Measurements from ENCODE around the gene SAP30L.

The SAP30L gene

GRCh38 chr5:154442801-154443200, 3.0 kb upstream of the SAP30L start:
- H3K36me3 Mint-ChIP-seq: peaks cover 20% of the 10 kb centered on the region
- no peaks in the 10 kb centered on the region for H3K27me3 Mint-ChIP-seq
- H3K27ac Mint-ChIP-seq: no peak overlapping the region
- H3K4me3 Mint-ChIP-seq: no peak overlapping the region
- H3K4me1 Mint-ChIP-seq: peaks cover 37% of the 10 kb centered on the region
- no peaks in the 10 kb centered on the region for H3K9me3 Mint-ChIP-seq

- H3K27ac Mint-ChIP-seq: peak overlapping the region; percentile 98
- peak overlapping the region; percentile 100 for H3K4me3 Mint-ChIP-seq
- H3K4me1 Mint-ChIP-seq: peaks cover 53% of the 10 kb centered on the region
- no peaks in the 10 kb centered on the region for H3K27me3 Mint-ChIP-seq
- H3K9me3 Mint-ChIP-seq: no peaks in the 10 kb centered on the region
- peaks cover 17% of the 10 kb centered on the region for H3K36me3 Mint-ChIP-seq
Observed at GRCh38 chr5:154444556-154445421, 1.0 kb upstream of the SAP30L start.

DNA sequence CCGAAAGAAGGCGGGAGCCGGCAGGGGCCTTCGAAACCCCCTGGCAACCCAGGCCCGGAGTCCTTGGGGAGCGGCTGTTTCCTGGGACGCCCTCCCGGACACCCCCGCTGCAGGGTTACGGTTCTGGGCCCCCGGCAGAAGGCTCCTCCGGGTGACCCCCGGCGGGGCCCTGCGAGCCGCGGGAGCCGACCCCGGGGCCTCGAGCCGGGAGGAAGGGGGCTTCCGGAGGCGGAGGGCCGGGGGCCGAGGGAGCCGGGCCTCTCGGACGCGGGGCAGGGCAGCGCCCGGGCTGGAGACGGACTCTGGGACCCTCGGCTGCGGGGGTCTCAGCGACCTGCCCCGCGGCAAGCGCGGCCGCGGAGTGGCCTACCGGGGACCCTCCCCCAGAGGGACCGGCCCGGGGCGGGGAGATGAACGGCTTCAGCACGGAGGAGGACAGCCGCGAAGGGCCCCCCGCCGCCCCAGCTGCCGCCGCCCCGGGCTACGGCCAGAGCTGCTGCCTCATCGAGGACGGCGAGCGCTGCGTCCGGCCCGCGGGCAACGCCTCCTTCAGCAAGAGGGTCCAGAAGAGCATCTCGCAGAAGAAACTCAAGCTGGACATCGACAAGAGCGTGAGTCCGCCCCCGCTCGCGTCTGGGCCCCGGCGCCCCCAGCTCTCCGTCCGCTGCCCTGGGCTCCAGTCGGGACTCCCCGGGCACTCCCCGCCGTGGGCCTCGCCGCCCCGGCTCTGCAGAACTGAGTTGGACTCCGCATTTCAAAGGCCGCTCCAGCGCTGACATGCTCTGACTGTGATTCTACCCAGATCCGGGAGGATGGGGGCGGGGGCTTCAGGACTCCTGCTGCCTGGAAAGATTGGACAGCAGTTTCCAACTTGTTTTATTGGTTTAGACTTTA, 645 bp downstream of the SAP30L start:
- peaks cover 14% of the 10 kb centered on the region for H3K36me3 Mint-ChIP-seq
- H3K4me1 Mint-ChIP-seq: peaks cover 64% of the 10 kb centered on the region
- no peaks in the 10 kb centered on the region for H3K9me3 Mint-ChIP-seq
- H3K27me3 Mint-ChIP-seq: no peaks in the 10 kb centered on the region
- H3K27ac Mint-ChIP-seq: peak overlapping the region; percentile 72
- peak overlapping the region; percentile 92 for H3K4me3 Mint-ChIP-seq

DNA sequence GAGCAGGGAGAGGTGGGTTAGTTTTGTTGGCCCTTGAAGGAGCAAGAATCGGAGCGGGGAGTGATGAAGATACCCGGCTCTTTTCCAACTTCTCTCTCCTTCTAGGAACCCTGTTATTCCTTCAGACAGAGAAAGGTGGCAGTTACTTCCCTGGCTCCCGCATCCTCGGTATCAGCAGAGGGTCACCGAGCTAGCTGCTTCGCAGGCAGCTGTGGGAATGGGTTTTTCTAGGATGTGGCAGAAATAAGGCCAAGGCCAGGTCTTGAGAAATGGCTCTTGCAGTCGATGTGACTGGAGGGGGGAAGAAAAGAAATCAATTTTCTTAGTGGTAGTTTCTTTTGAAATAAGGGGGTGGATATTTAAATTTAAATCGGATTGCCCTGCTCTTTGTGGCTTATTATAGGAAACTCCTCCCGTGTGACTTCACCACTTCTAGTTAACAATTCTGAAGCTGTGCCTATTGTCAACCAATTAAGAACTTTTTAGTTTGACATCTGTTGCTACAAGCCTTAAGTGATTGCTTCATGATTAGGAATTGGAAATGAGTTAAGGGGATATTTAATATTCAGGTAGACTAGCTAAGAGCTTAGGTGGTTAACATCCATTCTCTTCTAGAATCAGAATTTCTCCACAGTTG, 1.4 kb downstream of the SAP30L start:
- Mint-ChIP-seq H3K4me3 (peak overlapping the region; percentile 92), H3K4me1 (peaks cover 56% of the 10 kb centered on the region), H3K36me3 (peaks cover 9% of the 10 kb centered on the region), H3K27ac (peak overlapping the region; percentile 72), H3K27me3 (no peaks in the 10 kb centered on the region), H3K9me3 (no peaks in the 10 kb centered on the region)

- H3K27ac Mint-ChIP-seq: no peak overlapping the region
- peaks cover 45% of the 10 kb centered on the region for H3K4me1 Mint-ChIP-seq
- H3K4me3 Mint-ChIP-seq: no peak overlapping the region
- peaks cover 11% of the 10 kb centered on the region for H3K36me3 Mint-ChIP-seq
- H3K9me3 Mint-ChIP-seq: no peaks in the 10 kb centered on the region
- no peaks in the 10 kb centered on the region for H3K27me3 Mint-ChIP-seq
Observed at GRCh38 chr5:154449786-154450185, 4.0 kb downstream of the SAP30L start.

GRCh38 chr5:154451957-154452356, 6.2 kb downstream of the SAP30L start:
- H3K4me1 Mint-ChIP-seq: peaks cover 34% of the 10 kb centered on the region
- H3K27ac Mint-ChIP-seq: no peak overlapping the region
- peaks cover 9% of the 10 kb centered on the region for H3K36me3 Mint-ChIP-seq
- no peak overlapping the region for H3K4me3 Mint-ChIP-seq
- H3K27me3 Mint-ChIP-seq: no peaks in the 10 kb centered on the region
- H3K9me3 Mint-ChIP-seq: no peaks in the 10 kb centered on the region

DNA sequence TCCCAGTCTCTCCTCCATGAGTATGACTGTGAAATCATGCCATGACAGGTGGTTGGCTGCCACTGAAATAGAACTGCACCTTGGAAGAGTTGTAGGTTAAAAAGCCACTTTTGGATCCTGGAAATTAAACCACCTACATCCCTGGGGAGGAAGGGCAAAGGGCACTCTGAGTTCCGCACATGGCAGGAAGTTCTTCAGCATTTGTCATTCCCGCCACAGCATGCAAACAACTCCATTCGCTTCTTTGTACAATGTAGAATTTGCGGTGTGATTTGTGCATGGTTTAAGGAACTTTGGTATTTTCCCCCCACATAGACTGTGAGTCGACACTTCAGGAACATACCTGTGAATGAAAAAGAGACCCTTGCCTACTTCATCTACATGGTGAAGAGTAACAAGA, 9.8 kb downstream of the SAP30L start:
- Mint-ChIP-seq H3K4me3 (no peak overlapping the region), H3K27me3 (no peaks in the 10 kb centered on the region), H3K27ac (no peak overlapping the region), H3K9me3 (no peaks in the 10 kb centered on the region), H3K4me1 (peaks cover 3% of the 10 kb centered on the region), H3K36me3 (peaks cover 19% of the 10 kb centered on the region)

- peaks cover 19% of the 10 kb centered on the region for H3K36me3 Mint-ChIP-seq
- no peaks in the 10 kb centered on the region for H3K27me3 Mint-ChIP-seq
- H3K4me1 Mint-ChIP-seq: no peaks in the 10 kb centered on the region
- H3K27ac Mint-ChIP-seq: no peak overlapping the region
- H3K4me3 Mint-ChIP-seq: no peak overlapping the region
- no peaks in the 10 kb centered on the region for H3K9me3 Mint-ChIP-seq
Observed at GRCh38 chr5:154456540-154456939, 10.7 kb downstream of the SAP30L start.

GRCh38 chr5:154459015-154459414, 13.2 kb downstream of the SAP30L start:
- no peak overlapping the region for H3K27ac Mint-ChIP-seq
- no peak overlapping the region for H3K4me3 Mint-ChIP-seq
- peaks cover 12% of the 10 kb centered on the region for H3K36me3 Mint-ChIP-seq
- no peaks in the 10 kb centered on the region for H3K27me3 Mint-ChIP-seq
- H3K4me1 Mint-ChIP-seq: no peaks in the 10 kb centered on the region
- no peaks in the 10 kb centered on the region for H3K9me3 Mint-ChIP-seq

GRCh38 chr5:154460172-154460571, 14.4 kb downstream of the SAP30L start:
- Mint-ChIP-seq H3K4me1 (no peaks in the 10 kb centered on the region), H3K9me3 (no peaks in the 10 kb centered on the region), H3K27me3 (no peaks in the 10 kb centered on the region), H3K36me3 (peaks cover 9% of the 10 kb centered on the region), H3K27ac (no peak overlapping the region), H3K4me3 (no peak overlapping the region)

DNA sequence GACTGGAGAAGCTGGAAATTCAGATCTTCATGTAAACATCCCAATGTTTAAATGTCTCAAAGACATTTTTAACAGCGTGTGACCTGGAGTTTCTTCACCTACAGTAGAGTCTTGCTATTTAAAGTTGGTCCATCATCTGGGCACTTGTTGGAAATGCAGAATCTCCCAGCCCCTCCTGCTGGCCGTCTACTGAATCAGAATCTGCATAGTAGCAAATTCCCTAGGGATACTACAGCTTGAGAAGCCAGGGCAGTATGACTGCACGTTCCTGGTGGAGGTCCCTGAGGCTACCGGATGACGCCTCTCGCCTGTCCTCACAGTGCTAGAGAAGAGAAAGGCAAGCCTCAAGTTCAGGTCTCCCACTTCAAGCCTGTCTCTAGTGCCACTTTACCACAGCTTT, 15.7 kb downstream of the SAP30L start:
- Mint-ChIP-seq H3K4me1 (no peaks in the 10 kb centered on the region), H3K27me3 (no peaks in the 10 kb centered on the region), H3K4me3 (no peak overlapping the region), H3K36me3 (peaks cover 9% of the 10 kb centered on the region), H3K9me3 (no peaks in the 10 kb centered on the region), H3K27ac (no peak overlapping the region)

DNA sequence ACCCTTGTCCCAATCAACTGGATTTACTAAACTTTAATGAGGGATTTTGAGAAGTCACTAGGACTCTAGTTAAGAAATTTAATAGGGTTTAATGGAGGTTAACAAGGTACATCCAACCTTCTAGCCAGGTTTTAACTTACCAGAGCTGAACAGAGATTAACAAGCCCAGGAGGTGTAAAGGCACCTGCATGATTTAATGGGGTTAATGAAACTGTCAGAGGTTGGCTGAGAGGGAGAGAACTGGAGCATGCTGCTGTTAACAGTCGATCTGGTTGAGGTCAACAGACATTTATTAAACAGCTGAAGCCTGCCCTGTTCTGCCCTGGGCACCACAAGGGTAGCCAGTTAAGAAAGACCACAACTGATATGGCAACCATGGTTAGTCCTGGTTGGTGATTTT, 18.6 kb downstream of the SAP30L start:
- Mint-ChIP-seq H3K27ac (no peak overlapping the region), H3K36me3 (peaks cover 3% of the 10 kb centered on the region), H3K27me3 (peaks cover 3% of the 10 kb centered on the region), H3K9me3 (no peaks in the 10 kb centered on the region), H3K4me1 (no peaks in the 10 kb centered on the region), H3K4me3 (no peak overlapping the region)

DNA sequence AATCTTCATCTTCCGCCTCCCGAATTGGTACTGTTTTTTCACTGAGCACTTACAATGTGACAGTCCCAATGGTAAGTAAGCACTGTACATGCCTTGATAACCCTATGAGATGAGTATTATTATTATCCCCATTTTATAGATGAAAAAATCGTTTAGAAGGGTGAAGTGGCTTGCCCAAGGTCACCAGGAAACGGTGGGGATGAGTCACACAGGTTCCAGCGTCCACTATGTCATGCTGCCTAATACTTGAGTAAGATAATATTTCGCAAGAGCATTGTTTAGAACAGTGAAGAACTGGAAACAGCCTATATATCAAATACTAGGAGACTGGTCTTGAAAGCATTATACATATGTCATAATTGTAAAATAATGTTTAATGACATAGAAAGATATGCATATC, 19.4 kb downstream of the SAP30L start:
- peaks cover 2% of the 10 kb centered on the region for H3K36me3 Mint-ChIP-seq
- peaks cover 3% of the 10 kb centered on the region for H3K27me3 Mint-ChIP-seq
- H3K27ac Mint-ChIP-seq: no peak overlapping the region
- no peaks in the 10 kb centered on the region for H3K4me1 Mint-ChIP-seq
- no peaks in the 10 kb centered on the region for H3K9me3 Mint-ChIP-seq
- H3K4me3 Mint-ChIP-seq: no peak overlapping the region

DNA sequence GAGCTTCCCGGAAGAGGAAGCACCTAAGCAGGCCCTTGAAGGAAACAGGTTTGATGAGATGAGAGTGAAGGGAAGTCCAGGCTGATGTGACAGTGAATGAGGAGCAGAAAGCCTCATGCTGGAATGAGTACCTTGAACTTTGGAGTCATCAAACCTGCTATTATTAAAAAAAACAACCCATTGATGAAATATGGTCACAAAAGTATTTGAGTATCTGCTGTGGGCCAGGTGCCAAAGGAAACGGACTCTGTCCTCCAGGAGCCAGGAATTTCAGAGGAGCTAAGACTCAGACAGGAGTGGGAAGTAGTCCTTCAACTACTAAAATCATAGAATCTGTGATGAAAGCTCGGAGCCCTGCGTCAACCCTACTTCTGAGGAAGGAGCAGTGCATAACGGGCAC, 20.4 kb downstream of the SAP30L start:
- no peak overlapping the region for H3K27ac Mint-ChIP-seq
- H3K27me3 Mint-ChIP-seq: peaks cover 12% of the 10 kb centered on the region
- no peak overlapping the region for H3K4me3 Mint-ChIP-seq
- no peaks in the 10 kb centered on the region for H3K4me1 Mint-ChIP-seq
- no peaks in the 10 kb centered on the region for H3K9me3 Mint-ChIP-seq
- H3K36me3 Mint-ChIP-seq: no peaks in the 10 kb centered on the region

DNA sequence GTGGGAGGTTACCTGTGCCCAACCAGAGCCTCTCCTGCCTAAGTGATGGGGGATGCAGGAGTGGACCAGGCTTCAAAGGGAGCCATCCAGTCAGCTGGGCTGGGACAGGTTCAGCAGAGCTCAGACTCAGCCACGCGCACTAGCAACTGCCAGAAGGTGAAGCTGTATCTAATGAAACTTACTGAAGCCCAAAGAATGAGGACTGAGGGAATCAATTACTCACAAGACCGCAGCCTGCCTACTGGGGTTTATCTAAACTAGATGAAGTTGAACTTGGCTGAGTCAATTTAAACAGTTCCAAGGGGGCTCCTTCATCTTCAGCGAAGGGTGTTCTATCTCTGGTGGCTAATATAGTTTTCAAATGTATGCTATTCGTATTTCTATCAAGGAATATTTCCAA, 20.9 kb downstream of the SAP30L start:
- Mint-ChIP-seq H3K27ac (no peak overlapping the region), H3K27me3 (peaks cover 16% of the 10 kb centered on the region), H3K4me3 (no peak overlapping the region), H3K9me3 (no peaks in the 10 kb centered on the region), H3K36me3 (no peaks in the 10 kb centered on the region), H3K4me1 (no peaks in the 10 kb centered on the region)

All from activated naive CD4-positive, alpha-beta T cell treated with anti-CD3 and anti-CD28 coated beads, Interleukin-2, amount 50 U/mL, for 24 hours (primary cell).